DLD1 (cell line): ENCODE measurements around the gene KLHDC1.
"Not testable (repeated sequence)": the region's sequence is repeated elsewhere in the genome, so short reads cannot be mapped to it uniquely, and the experiment has no call there.

Experiments
- in situ Hi-C: cut with HindIII; loops from 2 replicates; pipeline ENCODE4 v1.10.0; 2017; ENCODE audit warnings: low sequenced_read_pairs

The KLHDC1 gene

GRCh38 chr14:49721733-49722435 lies 29.0 kb downstream of the KLHDC1 start:
- in situ Hi-C loops, result not testable (repeated sequence)

- in situ Hi-C loops, result no loop called here
Measured at GRCh38 chr14:49727171-49727570, 34.3 kb downstream of the KLHDC1 start.

GRCh38 chr14:49732896-49733295 lies 40.0 kb downstream of the KLHDC1 start:
- in situ Hi-C loops, result no loop called here

GRCh38 chr14:49733836-49734235 lies 40.9 kb downstream of the KLHDC1 start:
- in situ Hi-C loops, result no loop called here

- in situ Hi-C loops, result not testable (repeated sequence)
Measured at GRCh38 chr14:49735669-49736068, 42.7 kb downstream of the KLHDC1 start.

GRCh38 chr14:49745191-49745590 lies 52.3 kb downstream of the KLHDC1 start:
- in situ Hi-C loops, result no loop called here

- in situ Hi-C loops, result not testable (repeated sequence)
Measured at GRCh38 chr14:49746476-49746875, 53.6 kb downstream of the KLHDC1 start.

GRCh38 chr14:49754570-49755097 lies 61.7 kb downstream of the KLHDC1 start:
- in situ Hi-C loops, result no loop called here

- in situ Hi-C loops, result no loop called here
Measured at GRCh38 chr14:49755378-49755777, 62.5 kb downstream of the KLHDC1 start.

- in situ Hi-C loops, result no loop called here
Measured at GRCh38 chr14:49761839-49762551, 69.1 kb downstream of the KLHDC1 start.

GRCh38 chr14:49766839-49767238 lies 73.9 kb downstream of the KLHDC1 start:
- in situ Hi-C loops, result no loop called here

GRCh38 chr14:49767270-49767570 lies 74.3 kb downstream of the KLHDC1 start:
- in situ Hi-C loops, result no loop called here

- in situ Hi-C loops, result no loop called here
Measured at GRCh38 chr14:49767571-49768300, 74.8 kb downstream of the KLHDC1 start, which contains the start of gene KLHDC2. Gene KLHDC2 (plus strand): TSS chr14:49768153. CDS start chr14:49768469, 316 bp downstream.

- in situ Hi-C loops, result no loop called here
Measured at GRCh38 chr14:49768301-49769121, 75.6 kb downstream of the KLHDC1 start.

GRCh38 chr14:49769171-49769570 lies 76.3 kb downstream of the KLHDC1 start:
- in situ Hi-C loops, result no loop called here

- in situ Hi-C loops, result no loop called here
Measured at GRCh38 chr14:49769581-49770211, 76.8 kb downstream of the KLHDC1 start.

GRCh38 chr14:49770212-49770817 lies 77.4 kb downstream of the KLHDC1 start:
- in situ Hi-C loops, result no loop called here

GRCh38 chr14:49771691-49772090 lies 78.8 kb downstream of the KLHDC1 start:
- in situ Hi-C loops, result not testable (repeated sequence)

- in situ Hi-C loops, result no loop called here
Measured at GRCh38 chr14:49774106-49774505, 81.2 kb downstream of the KLHDC1 start.

- in situ Hi-C loops, result no loop called here
Measured at GRCh38 chr14:49778421-49778820, 85.5 kb downstream of the KLHDC1 start.
